8988T (cell line): ENCODE measurements around the gene CTNNA2.
A peak's percentile ranks its signal among the peaks of the same experiment; 100 is the strongest.

ENCODE experiments used
- DNase-seq: peaks from one replicate; pipeline ENCODE4 v3.0.0; 2011

Gene CTNNA2

DNA sequence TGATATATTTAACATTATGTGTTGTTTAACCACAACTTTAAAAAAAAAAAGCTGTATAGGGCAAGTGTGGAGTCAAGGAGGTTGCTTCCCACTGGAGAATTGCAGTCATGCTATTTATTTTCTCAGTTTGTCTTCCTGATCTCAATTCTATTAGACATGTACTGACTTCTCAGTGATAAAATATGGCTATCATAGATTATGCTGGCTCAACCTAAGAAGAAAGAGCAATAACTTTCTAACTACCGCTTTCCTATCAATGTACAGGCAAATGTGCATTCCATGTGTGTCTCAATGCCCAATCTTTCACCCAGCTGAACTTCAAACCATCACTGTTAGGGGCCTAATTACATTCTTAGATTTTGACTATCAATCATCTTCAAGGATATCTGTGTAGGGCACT, 201.4 kb downstream of the CTNNA2 start:
- DNase-seq = no peak

DNA sequence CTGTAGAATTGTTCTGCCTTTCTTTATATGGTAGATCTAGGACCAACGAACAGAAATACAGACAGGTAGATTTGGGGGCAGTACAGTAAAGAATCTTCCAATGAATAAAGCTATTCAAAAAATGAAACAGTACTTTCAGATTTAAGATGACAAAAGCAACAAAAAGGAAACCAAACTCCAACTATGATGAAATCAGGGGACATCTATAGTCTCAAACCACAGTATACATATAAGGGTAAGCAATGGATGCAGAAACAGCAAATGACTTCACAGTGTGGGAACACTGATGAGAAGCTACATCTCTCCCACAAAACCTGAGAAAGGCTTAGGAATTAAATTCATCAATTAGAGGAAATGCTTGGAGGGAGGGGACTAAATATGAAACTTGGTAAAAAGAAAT, 202.5 kb downstream of the CTNNA2 start:
- DNase-seq = no peak

DNA sequence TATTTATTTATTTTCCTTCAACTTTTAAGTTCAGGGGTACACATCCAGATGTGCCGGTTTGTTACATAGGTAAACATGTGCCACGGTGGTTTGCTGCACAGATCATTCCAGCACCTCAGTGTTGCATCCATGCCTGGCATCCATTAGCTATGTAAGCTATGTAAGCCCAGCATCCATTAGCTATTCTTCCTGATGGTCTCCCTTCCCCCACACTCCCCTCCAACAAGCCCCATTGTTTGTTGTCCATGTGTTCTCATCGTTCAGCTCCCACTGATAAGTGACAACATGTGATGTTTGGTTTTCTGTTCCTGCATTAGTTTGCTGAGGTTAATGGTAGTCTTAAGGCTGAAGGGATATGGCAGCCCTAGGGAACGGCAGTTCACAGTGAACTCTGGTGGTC, 203.4 kb downstream of the CTNNA2 start:
- no peak for DNase-seq

DNA sequence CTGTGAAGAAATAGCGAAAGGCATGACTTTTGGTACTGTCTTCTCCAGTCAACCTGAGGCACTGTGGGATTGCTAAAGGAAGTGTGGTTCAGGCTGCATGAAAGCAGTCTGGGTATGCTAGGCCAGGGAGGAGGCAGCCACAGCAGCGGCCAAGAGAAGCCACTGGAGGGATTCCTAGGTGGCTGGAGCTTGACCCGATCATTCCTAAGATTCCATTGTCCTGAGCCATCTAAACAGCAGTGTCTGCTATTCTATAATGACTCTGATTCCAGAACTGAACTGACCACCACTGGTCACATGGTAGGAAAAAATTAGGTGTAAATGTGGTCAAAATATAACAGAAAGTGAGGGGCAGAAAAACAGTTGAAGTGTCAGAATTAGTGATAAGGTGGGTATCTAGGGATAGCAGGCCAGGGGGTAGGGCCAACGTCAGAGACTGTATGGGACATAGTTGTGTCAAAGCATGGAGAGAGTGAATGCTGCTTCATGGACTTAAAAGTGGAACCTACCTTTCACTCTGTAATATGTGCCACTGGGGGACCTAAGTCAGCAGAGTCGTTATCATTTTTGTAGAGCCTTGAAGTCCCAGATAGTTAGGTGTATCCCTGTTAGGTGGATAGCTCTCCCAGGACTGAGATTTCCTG, 204.6 kb downstream of the CTNNA2 start:
- DNase-seq = peak; percentile 30

DNA sequence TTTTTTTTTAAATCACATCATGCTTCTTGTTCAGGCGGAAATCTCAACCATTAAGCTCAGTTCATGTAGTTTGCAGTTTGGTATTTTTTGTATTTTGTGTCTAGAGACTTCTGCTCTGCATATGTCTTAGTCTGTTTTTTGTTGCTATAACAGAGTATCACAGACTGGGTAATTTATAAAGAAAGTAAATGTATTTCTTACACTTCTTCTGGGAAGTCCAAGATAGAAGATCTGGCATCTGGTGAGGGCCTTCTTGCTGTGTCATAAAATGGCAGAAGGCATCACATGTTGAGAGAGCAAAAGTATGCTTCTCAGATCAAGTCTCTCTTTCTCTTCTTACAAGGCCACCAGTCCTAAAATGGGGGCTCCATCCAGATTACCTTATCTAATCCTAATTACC, 208.2 kb downstream of the CTNNA2 start:
- DNase-seq = no peak

DNA sequence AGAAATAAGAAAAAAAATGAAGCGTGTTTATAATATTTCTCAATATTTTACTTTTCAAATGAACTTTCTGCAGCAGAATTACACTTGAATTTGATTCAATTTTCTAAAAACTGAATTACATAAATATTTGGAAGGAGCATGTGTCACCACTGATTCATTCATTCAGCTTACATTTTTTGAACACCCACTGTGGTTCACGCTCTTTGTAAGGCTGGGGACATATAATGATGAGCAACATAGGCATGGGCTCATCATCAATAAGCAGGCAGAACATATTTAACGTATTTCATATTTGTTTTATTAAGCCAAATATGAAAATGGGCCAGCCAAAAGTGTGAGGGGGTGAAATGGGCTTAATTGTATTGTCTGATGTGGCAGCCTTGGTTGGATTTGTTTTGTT, 209.1 kb downstream of the CTNNA2 start:
- DNase-seq = no peak

DNA sequence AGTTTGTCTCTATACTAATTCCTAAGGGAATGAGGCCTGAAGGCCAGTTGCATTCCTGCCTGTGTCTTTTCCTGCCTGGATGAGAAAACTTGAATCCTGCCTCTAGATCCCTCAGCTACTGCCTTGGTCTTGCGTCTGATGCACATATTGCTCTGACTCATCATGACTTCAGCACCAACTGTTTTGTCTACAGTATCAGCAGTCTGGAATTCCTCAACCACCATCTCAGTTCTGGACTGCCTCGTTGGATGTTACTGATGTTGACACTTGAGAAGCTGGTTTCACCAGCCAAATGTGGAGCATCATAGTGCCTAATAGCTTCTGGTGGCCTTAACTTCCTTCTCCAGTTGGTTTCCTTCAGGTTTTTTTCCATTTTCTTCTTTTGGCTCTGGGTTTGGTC, 211.0 kb downstream of the CTNNA2 start:
- DNase-seq = no peak

DNA sequence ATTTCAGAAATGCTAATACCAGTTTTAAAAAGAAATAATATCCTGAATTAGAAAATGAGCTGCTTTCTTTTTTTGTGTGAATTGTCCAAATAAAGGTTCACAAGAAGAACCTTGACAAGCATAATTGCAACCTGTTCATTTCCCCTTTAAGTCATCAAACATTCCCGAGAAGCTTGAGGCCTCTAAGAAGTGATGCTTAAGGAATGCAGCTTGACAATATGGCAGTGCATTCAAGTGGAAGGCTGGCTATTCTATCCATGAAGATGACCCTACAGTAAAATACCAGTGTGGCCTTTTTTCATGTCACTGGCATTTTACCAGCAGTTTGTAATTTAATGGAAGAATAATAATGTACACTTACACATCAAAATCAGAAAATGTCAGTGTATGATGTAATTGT, 216.7 kb downstream of the CTNNA2 start:
- DNase-seq = no peak

DNA sequence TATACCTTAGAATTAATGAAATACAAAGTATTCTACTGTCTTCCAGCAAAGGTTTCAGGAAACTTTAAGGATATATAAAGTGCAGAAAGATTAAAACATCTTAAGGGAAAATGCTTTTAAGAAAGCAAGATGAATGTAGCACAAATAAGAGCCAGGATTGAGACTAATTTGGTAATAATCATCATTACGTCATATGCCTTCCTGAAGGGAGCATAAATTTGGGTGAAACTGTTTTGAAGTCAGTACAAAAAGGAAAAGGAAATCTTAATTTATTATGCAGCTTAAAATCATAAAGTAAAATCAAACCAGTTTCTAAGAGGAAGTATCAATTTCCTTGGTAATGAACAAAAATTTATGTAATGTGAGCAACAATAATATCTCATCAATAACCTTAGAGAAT, 221.7 kb downstream of the CTNNA2 start:
- no peak for DNase-seq

DNA sequence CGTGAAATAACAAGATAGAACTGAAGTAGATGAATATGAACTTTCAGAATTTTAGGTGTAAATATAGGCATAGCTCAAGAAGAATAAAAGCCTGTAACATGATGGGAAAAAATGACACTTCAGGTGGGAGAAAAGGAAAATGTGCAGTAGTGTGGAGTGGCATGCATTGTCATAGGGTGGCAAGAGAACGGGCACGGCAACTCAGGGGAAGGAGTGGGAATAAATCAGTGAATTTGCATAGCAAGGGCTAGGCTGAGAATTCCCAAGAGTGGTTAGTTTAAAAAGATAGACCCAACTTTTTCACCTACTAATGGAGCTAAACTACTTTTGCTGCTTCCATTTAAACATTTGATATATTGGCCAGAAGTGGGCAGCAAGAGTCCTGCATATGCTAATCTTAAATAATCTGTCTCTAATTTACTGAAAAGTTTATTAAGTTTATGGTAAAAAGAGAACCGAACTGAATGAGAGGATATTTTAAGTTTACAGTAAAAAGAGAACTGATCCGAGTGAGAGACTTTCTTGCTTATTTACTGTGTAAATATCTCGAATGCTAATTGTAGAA, 228.1 kb downstream of the CTNNA2 start:
- DNase-seq = no peak

DNA sequence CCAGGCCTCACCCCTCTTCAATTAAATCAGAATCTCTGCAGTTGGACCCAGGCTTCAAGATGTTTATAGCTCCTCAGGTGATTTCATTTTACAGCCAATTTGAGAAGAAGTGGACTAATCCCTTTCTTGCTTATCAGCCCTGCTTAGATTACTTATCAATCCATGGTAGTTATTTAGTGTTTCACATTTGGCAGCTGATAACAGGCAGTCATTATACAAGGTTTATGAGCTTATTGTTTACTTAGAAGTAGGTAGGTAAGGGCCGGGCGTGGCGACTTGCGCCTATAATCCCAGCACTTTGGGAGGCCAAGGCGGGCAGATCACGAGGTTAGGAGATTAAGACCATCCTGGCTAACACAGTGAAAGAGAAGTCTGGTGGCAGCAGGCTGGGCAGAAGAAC, 237.5 kb downstream of the CTNNA2 start:
- no peak for DNase-seq

DNA sequence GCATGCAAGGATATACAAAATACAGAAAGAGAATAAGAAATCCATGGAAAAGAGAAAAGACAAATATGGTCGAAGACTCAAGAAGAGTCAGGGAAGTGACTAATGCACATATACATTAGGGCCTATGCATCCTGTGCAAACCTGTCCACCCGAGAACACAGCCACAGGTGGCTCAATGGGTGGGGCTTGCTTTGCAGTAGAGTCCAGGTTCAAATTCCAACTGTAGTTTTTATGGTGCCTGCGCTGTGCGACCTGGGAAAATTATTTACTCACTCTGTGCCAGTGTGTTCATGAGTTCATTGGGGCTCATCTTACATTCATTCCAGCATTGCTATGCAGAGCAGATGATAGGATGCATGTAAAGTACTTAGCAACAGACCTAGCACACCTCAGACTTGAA, 244.7 kb downstream of the CTNNA2 start:
- DNase-seq = no peak

DNA sequence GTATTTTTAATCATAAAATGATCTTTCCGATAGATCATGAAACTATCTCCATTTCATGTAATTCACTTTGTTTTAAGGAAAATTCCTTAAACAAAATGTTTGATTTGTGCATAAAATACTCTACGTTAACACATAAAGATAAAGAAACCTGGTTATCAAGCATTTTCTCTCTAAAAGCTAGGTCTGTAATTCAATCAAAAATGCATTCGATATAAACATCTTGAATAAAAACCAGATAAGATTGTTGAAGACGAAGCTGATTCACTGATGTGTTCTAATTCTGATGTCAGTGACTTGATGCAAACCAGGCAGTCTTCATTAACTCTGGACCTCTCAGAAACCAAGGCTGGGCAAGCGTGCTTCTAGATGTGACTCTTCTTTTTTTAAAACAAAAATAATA, 245.2 kb downstream of the CTNNA2 start:
- no peak for DNase-seq

DNA sequence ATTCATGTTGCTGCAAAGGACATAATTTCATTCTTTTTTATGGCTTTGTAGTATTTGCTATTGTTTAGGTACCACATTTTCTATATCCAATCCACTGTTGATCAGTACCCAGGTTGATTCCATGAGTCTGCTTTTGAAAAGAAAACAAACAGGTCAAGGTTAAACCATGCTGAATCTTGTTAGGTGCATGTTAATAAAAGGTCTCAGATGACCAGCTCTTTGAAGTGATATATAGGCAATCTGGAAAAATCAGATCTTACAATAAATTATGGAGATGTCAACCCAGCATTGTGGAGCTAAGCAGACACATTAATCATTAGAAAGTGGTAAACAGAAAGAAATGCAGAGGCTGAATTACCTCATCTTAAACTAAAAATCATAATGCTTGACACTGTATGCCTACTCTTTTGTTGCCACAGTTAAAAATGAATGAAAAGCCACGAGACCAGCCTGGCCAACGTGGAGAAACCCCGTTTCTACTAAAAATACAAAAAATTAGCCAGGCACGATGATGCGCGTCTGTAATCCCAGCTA, 246.0 kb downstream of the CTNNA2 start:
- no peak for DNase-seq

DNA sequence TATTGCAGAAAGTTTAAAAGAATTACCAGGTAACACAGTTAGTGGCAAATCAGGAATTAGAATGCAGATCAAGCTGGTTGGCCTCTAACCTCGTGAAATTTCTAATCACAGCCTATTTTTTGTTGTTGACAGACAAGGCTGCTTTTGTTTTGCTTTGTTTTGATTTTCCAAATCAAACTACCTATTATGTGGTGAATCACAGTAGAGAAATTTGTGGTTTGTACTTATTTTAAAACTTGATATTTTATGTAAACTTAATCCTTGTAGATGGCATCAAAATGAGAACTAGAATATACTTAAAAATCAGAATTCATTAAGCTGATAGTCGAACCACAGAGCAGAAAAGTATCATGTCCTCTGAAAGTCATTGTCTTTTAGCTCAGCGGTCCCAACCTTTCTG, 258.1 kb downstream of the CTNNA2 start:
- no peak for DNase-seq

DNA sequence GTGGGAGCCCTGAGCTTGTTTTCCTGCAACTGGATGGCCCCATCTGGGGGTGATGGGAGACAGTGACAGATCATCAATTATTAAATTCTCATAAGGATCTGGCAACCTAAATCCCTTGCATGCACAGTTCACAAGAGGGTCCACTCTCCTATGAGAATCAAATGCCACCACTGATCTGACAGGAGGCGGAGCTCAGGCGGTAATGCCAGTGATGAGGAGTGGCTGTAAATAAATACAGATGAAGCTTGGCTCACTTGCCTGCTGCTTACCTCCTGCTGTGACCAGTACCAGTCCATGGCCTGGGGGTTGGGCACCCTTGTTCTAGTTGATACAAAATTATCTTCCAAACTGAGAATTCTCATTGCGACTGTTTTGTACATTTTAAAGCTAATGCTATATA, 258.6 kb downstream of the CTNNA2 start:
- DNase-seq = no peak

DNA sequence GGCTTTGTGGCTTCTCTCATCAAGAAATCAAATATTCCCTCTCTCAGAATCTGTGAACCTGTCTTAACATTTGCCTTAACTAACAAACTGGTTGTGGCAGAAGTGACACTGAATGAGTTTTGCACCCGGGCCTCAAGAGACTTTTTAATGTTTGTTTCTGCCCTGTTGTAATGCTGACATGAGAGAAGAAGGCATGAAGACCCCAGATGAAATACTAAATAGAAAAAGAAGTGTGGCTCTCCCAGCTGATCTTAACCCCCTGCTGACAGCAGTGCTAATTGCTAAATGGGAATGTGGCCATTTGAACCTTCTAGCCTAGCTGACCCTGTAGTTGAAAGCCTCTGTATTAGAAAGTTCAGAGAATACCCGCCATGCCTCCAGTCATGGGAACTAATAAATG, 261.2 kb downstream of the CTNNA2 start:
- DNase-seq = no peak

DNA sequence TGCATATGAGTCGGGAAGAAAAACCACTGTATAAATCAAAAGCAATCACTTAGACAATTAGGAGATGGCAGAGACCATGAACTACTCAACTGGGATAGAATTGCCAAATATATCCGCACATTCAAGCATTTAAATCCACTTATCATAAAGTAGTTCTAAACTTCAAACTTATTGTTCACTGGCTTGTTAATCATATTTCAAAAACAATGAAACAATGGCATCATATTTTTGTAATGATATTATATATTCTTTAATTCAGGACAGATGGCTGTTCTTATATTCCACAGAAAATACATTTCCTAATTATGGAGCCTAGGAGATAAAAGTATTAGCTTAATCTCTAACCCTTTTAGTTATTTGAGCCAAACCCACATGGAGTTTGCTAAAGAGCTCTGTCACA, 263.6 kb downstream of the CTNNA2 start:
- no peak for DNase-seq

DNA sequence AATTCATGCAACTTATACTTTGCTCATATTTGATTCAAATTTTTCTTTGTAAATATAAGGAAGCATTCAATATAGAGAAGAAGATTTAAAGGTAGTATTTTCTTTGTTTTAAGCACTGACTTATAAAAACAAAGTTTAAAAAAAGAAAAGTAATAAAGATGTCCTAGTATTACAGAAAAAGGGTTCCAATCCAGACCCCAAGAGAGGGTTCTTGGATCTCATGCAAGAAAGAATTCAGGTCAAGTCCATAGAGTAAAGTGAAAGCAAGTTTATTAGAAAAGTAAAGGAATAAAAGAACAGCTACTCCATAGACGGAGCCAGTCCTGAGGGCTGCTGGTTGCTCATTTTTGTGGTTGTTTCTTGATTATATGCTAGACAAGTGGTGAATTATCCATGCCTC, 267.9 kb downstream of the CTNNA2 start:
- DNase-seq = no peak

DNA sequence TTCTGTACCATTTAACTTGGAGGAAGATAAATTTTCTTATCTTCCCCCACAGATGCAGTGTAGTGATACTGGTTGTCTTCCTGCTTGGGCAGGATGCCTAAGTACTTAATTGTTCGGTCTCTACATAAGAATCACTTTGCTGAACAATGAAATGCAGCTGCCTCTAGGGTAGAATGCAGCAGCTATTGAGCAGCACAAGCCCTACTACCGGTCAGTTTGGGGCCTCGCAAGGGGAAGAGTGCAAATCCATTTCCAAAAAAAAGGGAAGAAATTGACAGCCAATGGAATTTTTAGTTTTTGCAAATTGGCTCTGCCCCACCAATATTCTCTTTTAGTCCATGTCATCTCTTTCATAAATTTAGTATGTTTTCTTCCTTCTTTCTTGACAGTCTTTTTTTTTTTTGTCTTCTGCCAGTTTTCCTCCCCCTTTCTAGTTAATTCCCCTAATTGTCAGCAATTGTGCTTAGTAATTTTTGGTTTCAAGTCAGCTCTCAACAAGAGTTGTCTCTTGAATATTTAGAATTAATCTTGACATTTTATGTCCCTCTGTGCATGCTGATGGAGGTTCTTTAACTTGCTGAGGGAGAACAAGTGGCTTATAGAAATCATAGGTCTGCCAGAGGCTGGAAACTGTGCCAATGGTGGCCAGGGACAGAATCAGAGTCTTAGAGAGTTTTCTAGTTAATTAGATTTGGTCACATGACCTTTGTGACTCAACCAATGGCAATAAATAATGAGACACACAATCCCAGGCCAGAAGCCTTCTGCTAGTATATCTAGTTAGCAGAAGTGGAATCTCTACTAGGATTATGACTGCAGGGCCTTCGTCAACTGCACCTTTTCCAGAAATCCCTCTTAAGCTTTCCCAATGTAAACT, 270.0 kb downstream of the CTNNA2 start:
- no peak for DNase-seq

DNA sequence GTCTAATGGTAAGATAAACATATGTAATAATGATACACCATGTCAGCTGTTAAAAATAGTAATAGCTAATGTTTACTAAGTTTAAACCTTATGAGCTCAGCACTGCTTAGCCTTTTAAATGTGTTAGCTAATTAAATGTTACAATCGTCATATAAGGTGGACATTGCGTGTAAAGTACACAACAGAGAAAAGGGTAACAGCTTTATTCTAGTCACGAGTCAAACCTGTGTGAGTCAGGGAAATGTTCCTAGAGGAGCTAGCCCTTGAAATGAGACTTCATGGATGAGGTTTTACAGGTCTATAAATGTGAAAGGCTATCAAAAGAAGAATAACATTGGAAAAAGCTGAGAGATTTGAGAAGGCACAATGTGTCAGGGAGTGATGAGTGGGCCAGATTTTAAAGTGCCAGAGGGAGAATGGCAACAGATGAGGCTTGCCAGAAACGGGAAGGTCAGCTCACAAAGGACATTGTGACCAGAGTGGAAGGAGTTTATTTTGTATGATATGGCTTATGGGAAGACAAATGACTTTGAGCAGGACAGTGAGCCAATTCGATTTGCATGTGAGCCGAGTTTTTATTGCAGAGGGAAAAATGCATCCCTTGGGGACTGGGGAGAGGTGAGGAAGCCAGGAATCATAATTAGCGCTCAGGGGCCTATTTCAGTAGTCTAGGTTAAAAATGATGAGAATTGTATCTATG, 276.3 kb downstream of the CTNNA2 start:
- DNase-seq = no peak

DNA sequence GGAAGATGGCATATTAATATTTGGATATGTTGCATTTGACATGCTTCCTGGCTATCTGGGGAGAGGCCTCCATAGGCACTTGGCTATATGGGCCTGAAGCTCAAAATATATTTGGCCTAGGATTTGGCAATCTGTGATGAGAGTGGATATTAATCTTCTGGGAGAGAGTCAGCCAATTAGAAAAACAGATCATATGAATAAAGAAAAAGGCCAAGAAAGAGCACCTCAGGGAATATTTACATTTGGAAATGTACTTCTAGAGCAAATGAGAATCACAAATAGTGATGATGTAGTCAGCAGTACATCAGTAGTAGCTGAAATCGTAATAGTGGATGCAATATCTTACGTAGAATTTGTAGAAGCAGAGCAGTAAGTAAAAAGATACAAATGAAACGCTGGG, 277.0 kb downstream of the CTNNA2 start:
- no peak for DNase-seq

DNA sequence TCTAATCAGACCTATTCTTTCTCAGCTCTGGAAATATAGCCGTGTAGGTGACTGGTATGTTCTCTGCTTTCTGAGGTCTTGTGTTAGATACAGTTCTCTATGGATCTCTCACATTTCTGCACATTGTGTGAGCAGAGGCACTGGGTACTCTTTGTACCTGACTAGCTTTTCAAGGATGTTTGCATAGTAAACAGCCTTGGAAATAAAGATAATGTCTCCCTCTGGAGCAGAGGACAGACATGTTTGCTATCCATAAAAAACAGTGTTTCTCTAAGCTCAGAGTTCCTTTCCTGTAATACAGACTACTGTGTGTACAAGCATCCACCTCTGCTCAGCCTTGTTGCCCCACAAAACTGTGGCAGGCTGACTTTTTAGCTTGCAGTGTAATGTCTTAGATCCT, 279.2 kb downstream of the CTNNA2 start:
- DNase-seq = no peak

DNA sequence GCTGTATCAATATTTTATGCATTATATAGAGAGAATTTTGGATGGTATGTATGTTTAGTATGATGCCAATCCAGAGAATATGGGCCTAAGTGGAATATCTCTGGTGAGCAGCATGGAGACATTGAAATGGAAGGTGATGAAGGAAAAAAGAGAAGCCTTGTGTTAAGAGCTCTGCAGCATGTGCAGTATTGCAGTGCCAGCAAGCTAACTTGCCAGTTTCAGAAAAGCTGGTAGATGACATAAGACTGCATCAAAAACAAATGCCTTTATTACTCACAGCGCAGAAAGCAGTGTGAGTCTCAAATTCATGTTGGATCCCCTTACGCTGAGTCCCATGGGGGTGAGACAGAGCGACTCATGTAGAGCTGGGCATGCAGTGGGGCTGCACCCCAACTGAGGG, 280.2 kb downstream of the CTNNA2 start:
- DNase-seq = no peak
